HG03457 (cell line): ENCODE measurements around the gene GTF2F2.
"Not testable (repeated sequence)": the region's sequence is repeated elsewhere in the genome, so short reads cannot be mapped to it uniquely, and the experiment has no call there.

ENCODE experiments used
- ATAC-seq: cut with Tn5 transposase; IDR thresholded peaks from one replicate; pipeline ENCODE4 v1.9.1; 2021; ENCODE audit warnings: moderate number of reproducible peaks; ENCODE audit not compliant: unreplicated experiment

GTF2F2 gene

GRCh38 chr13:45178349-45179162, 58.2 kb downstream of the GTF2F2 start:
- no peak for ATAC-seq

- no peak for ATAC-seq
These were observed 59.1 kb downstream of the GTF2F2 start for GRCh38 chr13:45179428-45179827.

GRCh38 chr13:45180303-45180702, 60.0 kb downstream of the GTF2F2 start:
- no peak for ATAC-seq

- no peak for ATAC-seq
These were observed 60.6 kb downstream of the GTF2F2 start for GRCh38 chr13:45180713-45181601.

GRCh38 chr13:45184693-45185092, 64.4 kb downstream of the GTF2F2 start:
- no peak for ATAC-seq

- no peak for ATAC-seq
These were observed 65.0 kb downstream of the GTF2F2 start for GRCh38 chr13:45185286-45185685.

GRCh38 chr13:45189077-45189476, 68.8 kb downstream of the GTF2F2 start:
- ATAC-seq, result not testable (repeated sequence)

GRCh38 chr13:45189511-45189910, 69.2 kb downstream of the GTF2F2 start:
- ATAC-seq, result not testable (repeated sequence)

GRCh38 chr13:45191874-45192273, 71.6 kb downstream of the GTF2F2 start:
- ATAC-seq, result no peak

GRCh38 chr13:45194081-45194939, 74.0 kb downstream of the GTF2F2 start:
- no peak for ATAC-seq

- no peak for ATAC-seq
These were observed 75.1 kb downstream of the GTF2F2 start for GRCh38 chr13:45195421-45195820.

- no peak for ATAC-seq
These were observed 75.8 kb downstream of the GTF2F2 start for GRCh38 chr13:45196096-45196495.

- ATAC-seq, result no peak
These were observed 76.3 kb downstream of the GTF2F2 start for GRCh38 chr13:45196622-45197021.

GRCh38 chr13:45198041-45198440, 77.7 kb downstream of the GTF2F2 start:
- no peak for ATAC-seq

GRCh38 chr13:45198924-45199323, 78.6 kb downstream of the GTF2F2 start:
- ATAC-seq, result no peak

- no peak for ATAC-seq
These were observed 79.4 kb downstream of the GTF2F2 start for GRCh38 chr13:45199711-45200110.

GRCh38 chr13:45200701-45201232, 80.5 kb downstream of the GTF2F2 start, which contains the start of gene KCTD4:
TSS of gene KCTD4 (minus strand) at chr13:45201045. CDS start at chr13:45194567, 6,478 bp downstream.
- no peak for ATAC-seq

GRCh38 chr13:45205124-45205523, 84.8 kb downstream of the GTF2F2 start:
- no peak for ATAC-seq

- ATAC-seq, result no peak
These were observed 86.0 kb downstream of the GTF2F2 start for GRCh38 chr13:45206340-45206739.

GRCh38 chr13:45207319-45207718, 87.0 kb downstream of the GTF2F2 start:
- no peak for ATAC-seq

GRCh38 chr13:45208132-45208531, 87.8 kb downstream of the GTF2F2 start:
- ATAC-seq, result no peak
